Thyroid gland (tissue), 4 donors: ENCODE data around the gene KRTAP9-9. TPM values are rescaled to one million over a fixed set of nuclear protein-coding genes. Genes with fewer than 3 reads are reported as not detected.
"Not testable (repeated sequence)": the region's sequence is repeated elsewhere in the genome, so short reads cannot be mapped to it uniquely, and the experiment has no call there.

ENCODE experiments used
- DNase-seq, 2 donors: peaks; one replicate each; pipeline ENCODE4 v3.0.0-alpha.2; 2019
- H3K27ac ChIP-seq, 3 donors: fragments of 200-600 bp; sonication (generic); 1 replicate in 2 of 3; 2 replicates in 1 of 3; pipeline ENCODE4 v1.5.1; 2016 to 2019; ENCODE audit warnings: mild to moderate bottlenecking in 1 of 3, moderate library complexity in 1 of 3
- H3K27me3 ChIP-seq: fragments of 200-600 bp; sonication (generic); one replicate; pipeline ENCODE4 v1.5.1; 2019
- H3K36me3 ChIP-seq, 2 donors: fragments of 200-600 bp; sonication (generic); one replicate each; pipeline ENCODE4 v1.5.1; 2016 to 2019
- H3K4me1 ChIP-seq, 2 donors: fragments of 200-600 bp; sonication (generic); one replicate each; pipeline ENCODE4 v1.5.1; 2017 to 2019
- H3K4me3 ChIP-seq, 3 donors: fragments of 200-600 bp; sonication (generic); replicated peaks in 1 of 3; 1 replicate in 2 of 3; 2 replicates in 1 of 3; pipeline ENCODE4 v1.5.1; 2016; ENCODE audit warnings: mild to moderate bottlenecking in 1 of 3
- H3K9me3 ChIP-seq: fragments of 200-600 bp; sonication (generic); one replicate; pipeline ENCODE4 v1.5.1; 2017
- POLR2A ChIP-seq, 2 donors: fragments of 450-650 bp; IDR thresholded peaks; one replicate each; pipeline ENCODE4 v1.6.1; 2017; ENCODE audit warnings: antibody characterized with exemption in 2 of 2, mild to moderate bottlenecking in 2 of 2, moderate library complexity in 1 of 2
- WGBS, 2 donors: methylation state at CpG; one replicate each; pipeline ENCODE4 v1.1.5; 2017; 5-methylcytosine and 5-hydroxymethylcytosine counted together
- intact Hi-C: fragments of 100-400 bp; cut with DNase I; formaldehyde crosslinking; loops from one replicate; pipeline ENCODE4 v1.15.1; 2023
- total RNA-seq, 4 donors: library from RNA; depleted of rRNA; stranded (reverse); fragments of >200 nt; gene quantifications; one replicate each; pipeline ENCODE4 v1.2.3, GENCODE V29; 2016
- TF ChIP-seq, protein P1 (sequence below), 6 experiments: fragments of 200-600 bp in 3 of 6; fragments of 450-650 bp in 3 of 6; sonication (generic) in 3 of 6; IDR thresholded peaks; one replicate each; pipeline ENCODE4 v1.5.1; 2016 to 2019; ENCODE audit warnings: antibody characterized with exemption in 6 of 6, mild to moderate bottlenecking in 2 of 6, inconsistent platforms in 1 of 6, moderate library complexity in 1 of 6

The KRTAP9-9 gene
- total RNA-seq, 4 donors from 2014 or later: not detected

DNA sequence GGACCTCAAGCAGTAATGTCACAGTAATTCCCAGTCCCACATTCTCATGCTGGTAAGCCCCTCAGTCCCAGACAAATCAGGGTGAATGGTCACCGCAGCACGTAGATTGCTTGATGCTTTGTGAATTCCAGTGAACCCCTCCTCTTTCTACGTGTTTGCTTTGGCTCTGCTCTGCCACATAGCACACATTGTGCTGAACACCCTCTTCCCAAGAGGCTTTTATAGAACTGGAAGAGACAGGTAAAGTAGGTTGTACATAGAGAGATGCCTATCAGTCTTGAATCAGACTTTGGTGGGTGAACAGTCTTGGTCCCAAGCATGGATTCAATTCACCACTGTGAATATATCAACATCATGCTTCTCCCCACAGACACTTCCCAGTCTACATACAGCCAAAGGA, 9.4 kb downstream of the KRTAP9-9 start:
- no peak for DNase-seq
- Histone ChIP-seq H3K4me1 (no peaks in the 10 kb centered on the region), H3K9me3 (no peaks in the 10 kb centered on the region), H3K36me3 (no peaks in the 10 kb centered on the region), H3K27me3 (no peaks in the 10 kb centered on the region), H3K27ac (no peak overlapping the region), H3K4me3 (no peak overlapping the region)
- 36 to 47% methylated on average over 3 of the region's 3 CpGs for WGBS, 2 donors
- TF ChIP-seq, protein P1, sequence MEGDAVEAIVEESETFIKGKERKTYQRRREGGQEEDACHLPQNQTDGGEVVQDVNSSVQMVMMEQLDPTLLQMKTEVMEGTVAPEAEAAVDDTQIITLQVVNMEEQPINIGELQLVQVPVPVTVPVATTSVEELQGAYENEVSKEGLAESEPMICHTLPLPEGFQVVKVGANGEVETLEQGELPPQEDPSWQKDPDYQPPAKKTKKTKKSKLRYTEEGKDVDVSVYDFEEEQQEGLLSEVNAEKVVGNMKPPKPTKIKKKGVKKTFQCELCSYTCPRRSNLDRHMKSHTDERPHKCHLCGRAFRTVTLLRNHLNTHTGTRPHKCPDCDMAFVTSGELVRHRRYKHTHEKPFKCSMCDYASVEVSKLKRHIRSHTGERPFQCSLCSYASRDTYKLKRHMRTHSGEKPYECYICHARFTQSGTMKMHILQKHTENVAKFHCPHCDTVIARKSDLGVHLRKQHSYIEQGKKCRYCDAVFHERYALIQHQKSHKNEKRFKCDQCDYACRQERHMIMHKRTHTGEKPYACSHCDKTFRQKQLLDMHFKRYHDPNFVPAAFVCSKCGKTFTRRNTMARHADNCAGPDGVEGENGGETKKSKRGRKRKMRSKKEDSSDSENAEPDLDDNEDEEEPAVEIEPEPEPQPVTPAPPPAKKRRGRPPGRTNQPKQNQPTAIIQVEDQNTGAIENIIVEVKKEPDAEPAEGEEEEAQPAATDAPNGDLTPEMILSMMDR (IDR thresholded peaks at IDR 0.05): no peak
- TF ChIP-seq POLR2A (IDR thresholded peaks at IDR 0.05): no peak
- intact Hi-C loops: no loop called here

DNA sequence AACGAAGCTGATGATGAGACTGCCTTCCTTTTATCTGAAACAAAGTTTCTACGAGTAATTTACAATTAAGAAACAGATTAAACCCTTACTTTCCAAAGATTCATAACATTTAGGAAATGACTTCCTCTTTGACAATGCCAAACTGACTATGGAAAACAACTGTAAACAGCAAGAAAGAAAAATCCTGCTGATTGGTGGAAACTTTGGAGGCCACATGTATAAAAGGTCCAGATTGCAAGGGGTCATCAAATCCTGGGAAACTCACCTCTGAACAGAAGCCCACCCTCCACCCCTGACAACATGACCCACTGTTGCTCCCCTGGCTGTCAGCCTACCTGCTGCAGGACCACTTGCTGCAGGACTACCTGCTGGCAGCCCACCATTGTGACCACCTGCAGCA, 9.9 kb downstream of the KRTAP9-9 start, which contains the start of gene KRTAP9-6:
Gene KRTAP9-6 (plus strand): TSS at position 301 of the 400 bp plus-strand sequence. CDS start 0 bp downstream, at position 301.
- intact Hi-C loops: no loop called here
- no peak for DNase-seq
- H3K4me3 ChIP-seq: no peak within 1 kb of the TSS
- no peaks in the 10 kb centered on the region for H3K4me1 ChIP-seq
- no peaks in the 10 kb centered on the region for H3K9me3 ChIP-seq
- no peaks in the 10 kb centered on the region for H3K27me3 ChIP-seq
- no peak within 1 kb of the TSS for H3K27ac ChIP-seq
- 52 to 59% methylated on average over 2 of the region's 2 CpGs for WGBS, 2 donors
- no peaks in the 10 kb centered on the region for H3K36me3 ChIP-seq
- TF ChIP-seq, protein P1 (IDR thresholded peaks at IDR 0.05): no peak
- no peak for TF ChIP-seq POLR2A (IDR thresholded peaks at IDR 0.05)

DNA sequence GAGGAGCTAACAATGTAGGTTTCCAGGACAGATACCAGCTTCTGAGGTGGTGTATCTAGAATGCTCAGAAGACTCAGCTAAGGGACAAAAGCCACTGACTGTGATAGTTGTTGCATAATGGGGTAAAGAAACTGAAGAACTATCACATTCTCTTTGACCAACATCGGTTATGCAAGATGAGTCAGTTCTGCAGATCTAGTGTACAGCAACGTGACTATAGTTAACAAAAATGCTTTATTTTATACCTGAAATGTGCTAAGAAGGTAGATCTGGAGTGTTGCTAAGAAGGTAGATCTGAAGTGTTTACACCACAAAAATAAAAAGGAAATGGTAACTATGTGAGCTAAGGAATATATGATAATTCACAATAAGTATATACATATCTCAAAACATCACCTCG, 12.5 kb downstream of the KRTAP9-9 start:
- intact Hi-C loops: no loop called here
- no peaks in the 10 kb centered on the region for H3K9me3 ChIP-seq
- DNase-seq: no peak
- H3K36me3 ChIP-seq: no peaks in the 10 kb centered on the region
- no peak overlapping the region for H3K4me3 ChIP-seq
- H3K27ac ChIP-seq: no peak overlapping the region
- no peaks in the 10 kb centered on the region for H3K27me3 ChIP-seq
- WGBS, 2 donors: no CpG with 5 or more reads among the region's 3 CpGs
- TF ChIP-seq POLR2A (IDR thresholded peaks at IDR 0.05): no peak
- TF ChIP-seq, protein P1 (IDR thresholded peaks at IDR 0.05): no peak
- H3K4me1 ChIP-seq: no peaks in the 10 kb centered on the region

DNA sequence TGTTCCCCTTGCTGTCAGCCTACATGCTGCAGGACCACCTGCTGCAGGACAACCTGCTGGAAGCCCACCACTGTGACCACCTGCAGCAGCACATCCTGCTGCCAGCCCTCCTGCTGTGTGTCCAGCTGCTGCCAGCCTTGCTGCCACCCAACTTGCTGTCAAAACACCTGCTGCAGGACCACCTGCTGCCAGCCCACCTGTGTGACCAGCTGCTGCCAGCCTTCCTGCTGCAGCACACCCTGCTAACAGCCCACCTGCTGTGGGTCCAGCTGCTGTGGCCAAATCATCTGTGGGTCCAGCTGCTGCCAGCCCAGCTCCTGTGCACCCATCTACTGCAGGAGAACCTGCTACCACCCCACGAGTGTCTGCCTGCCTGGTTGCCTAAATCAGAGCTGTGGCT, 16.1 kb downstream of the KRTAP9-9 start:
- H3K36me3 ChIP-seq, H3K4me1 ChIP-seq, DNase-seq, H3K27ac ChIP-seq, intact Hi-C loops, H3K9me3 ChIP-seq, H3K27me3 ChIP-seq, H3K4me3 ChIP-seq: not testable (repeated sequence)
- WGBS, 2 donors: no CpG with 5 or more reads among the region's 1 CpG

DNA sequence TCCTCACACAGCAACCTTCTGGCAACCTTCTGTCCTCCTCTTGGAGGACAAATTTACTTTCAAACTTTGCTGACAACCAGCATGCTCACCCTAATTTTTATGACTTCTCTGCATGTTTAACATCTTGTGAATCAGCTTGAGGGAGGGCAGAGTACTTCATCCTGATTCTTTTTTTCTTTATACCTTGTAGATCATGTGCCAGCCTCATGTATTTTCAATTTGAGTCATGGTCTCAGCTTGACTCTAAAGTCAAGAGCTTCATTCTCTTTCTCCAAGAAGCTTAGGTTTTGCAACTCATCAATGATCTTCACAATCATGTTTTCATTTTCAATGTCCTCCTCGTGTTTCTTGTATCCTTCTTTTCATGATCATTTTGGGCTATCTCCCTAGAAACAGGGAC, 16.7 kb downstream of the KRTAP9-9 start:
- TF ChIP-seq, protein P1 (IDR thresholded peaks at IDR 0.05): no peak
- TF ChIP-seq POLR2A (IDR thresholded peaks at IDR 0.05): no peak
- Histone ChIP-seq H3K27ac (no peak overlapping the region), H3K9me3 (no peaks in the 10 kb centered on the region), H3K27me3 (no peaks in the 10 kb centered on the region), H3K4me3 (no peak overlapping the region), H3K36me3 (no peaks in the 10 kb centered on the region), H3K4me1 (no peaks in the 10 kb centered on the region)
- DNase-seq: no peak
- intact Hi-C loops: no loop called here
- no CpG with 5 or more reads among the region's 1 CpG for WGBS, 2 donors

DNA sequence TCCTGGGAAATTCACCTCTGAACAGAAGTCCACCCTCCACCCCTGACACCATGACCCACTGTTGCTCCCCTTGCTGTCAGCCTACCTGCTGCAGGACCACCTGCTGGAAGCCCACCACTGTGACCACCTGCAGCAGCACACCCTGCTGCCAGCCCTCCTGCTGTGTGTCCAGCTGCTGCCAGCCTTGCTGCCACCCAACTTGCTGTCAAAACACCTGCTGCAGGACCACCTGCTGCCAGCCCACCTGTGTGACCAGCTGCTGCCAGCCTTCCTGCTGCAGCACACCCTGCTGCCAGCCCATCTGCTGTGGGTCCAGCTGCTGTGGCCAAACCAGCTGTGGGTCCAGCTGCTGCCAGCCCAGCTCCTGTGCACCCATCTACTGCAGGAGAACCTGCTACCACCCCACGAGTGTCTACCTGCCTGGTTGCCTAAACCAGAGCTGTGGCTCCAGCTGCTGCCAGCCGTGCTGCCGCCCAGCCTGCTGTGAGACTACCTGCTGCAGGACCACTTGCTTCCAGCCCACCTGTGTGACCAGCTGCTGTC, 20.5 kb downstream of the KRTAP9-9 start, which contains the start of gene KRTAP9-7:
Gene KRTAP9-7 (plus strand): TSS at position 51 of the 543 bp plus-strand sequence. CDS start 0 bp downstream, at position 51.
- intact Hi-C loops, H3K4me1 ChIP-seq, H3K27ac ChIP-seq, H3K4me3 ChIP-seq, H3K36me3 ChIP-seq, DNase-seq, H3K9me3 ChIP-seq, H3K27me3 ChIP-seq: not testable (repeated sequence)
- WGBS, 2 donors: 67 to 100% methylated on average over 1 to 3 of the region's 3 CpGs
